ENCODE results near the gene GOT1. TPM values are rescaled to one million over a fixed set of nuclear protein-coding genes. Genes with fewer than 3 reads are reported as not detected.

GOT1 gene
- total RNA-seq, 1 donor from 2014 or later = 37.2 TPM

GRCh38 chr10:99394256-99394655 is 36.2 kb downstream of the GOT1 start:
- no peaks in the 10 kb centered on the region for H3K36me3 Mint-ChIP-seq (ENCODE audit: unreplicated experiment)
- H3K9me3 Mint-ChIP-seq (ENCODE audit: unreplicated experiment) = no peaks in the 10 kb centered on the region
- H3K4me1 Mint-ChIP-seq (ENCODE audit: low read depth, unreplicated experiment) = no peaks in the 10 kb centered on the region
- H3K4me3 Mint-ChIP-seq (ENCODE audit: unreplicated experiment) = no peak overlapping the region
- H3K27ac Mint-ChIP-seq (ENCODE audit: unreplicated experiment) = no peak overlapping the region
- TF ChIP-seq CTCF (IDR thresholded peaks at IDR 0.05; ENCODE audit: partially characterized antibody, unreplicated experiment) = no peak
- no peak for DNase-seq
- no peaks in the 10 kb centered on the region for H3K27me3 Mint-ChIP-seq (ENCODE audit: unreplicated experiment)

GRCh38 chr10:99393683-99394082 is 36.7 kb downstream of the GOT1 start:
- no peak for DNase-seq
- H3K4me3 Mint-ChIP-seq (ENCODE audit: unreplicated experiment) = no peak overlapping the region
- H3K9me3 Mint-ChIP-seq (ENCODE audit: unreplicated experiment) = no peaks in the 10 kb centered on the region
- no peaks in the 10 kb centered on the region for H3K4me1 Mint-ChIP-seq (ENCODE audit: low read depth, unreplicated experiment)
- no peak for TF ChIP-seq CTCF (IDR thresholded peaks at IDR 0.05; ENCODE audit: partially characterized antibody, unreplicated experiment)
- H3K27ac Mint-ChIP-seq (ENCODE audit: unreplicated experiment) = no peak overlapping the region
- H3K36me3 Mint-ChIP-seq (ENCODE audit: unreplicated experiment) = no peaks in the 10 kb centered on the region
- H3K27me3 Mint-ChIP-seq (ENCODE audit: unreplicated experiment) = peaks cover 2% of the 10 kb centered on the region

- H3K27ac Mint-ChIP-seq (ENCODE audit: unreplicated experiment) = no peak overlapping the region
- no peak for DNase-seq
These were observed 37.4 kb downstream of the GOT1 start for GRCh38 chr10:99393036-99393435.

GRCh38 chr10:99391346-99391745 is 39.1 kb downstream of the GOT1 start:
- TF ChIP-seq CTCF (IDR thresholded peaks at IDR 0.05; ENCODE audit: partially characterized antibody, unreplicated experiment) = no peak
- H3K4me3 Mint-ChIP-seq (ENCODE audit: unreplicated experiment) = no peak overlapping the region
- H3K4me1 Mint-ChIP-seq (ENCODE audit: low read depth, unreplicated experiment) = no peaks in the 10 kb centered on the region
- no peaks in the 10 kb centered on the region for H3K36me3 Mint-ChIP-seq (ENCODE audit: unreplicated experiment)
- H3K9me3 Mint-ChIP-seq (ENCODE audit: unreplicated experiment) = no peaks in the 10 kb centered on the region
- no peak for DNase-seq
- H3K27me3 Mint-ChIP-seq (ENCODE audit: unreplicated experiment) = peaks cover 2% of the 10 kb centered on the region
- H3K27ac Mint-ChIP-seq (ENCODE audit: unreplicated experiment) = no peak overlapping the region

More at GRCh38 chr10:99393036-99393435, 37.4 kb downstream of the GOT1 start:
- H3K27me3 Mint-ChIP-seq (ENCODE audit: unreplicated experiment) = peaks cover 2% of the 10 kb centered on the region
- H3K4me3 Mint-ChIP-seq (ENCODE audit: unreplicated experiment) = no peak overlapping the region
- no peaks in the 10 kb centered on the region for H3K9me3 Mint-ChIP-seq (ENCODE audit: unreplicated experiment)
- H3K4me1 Mint-ChIP-seq (ENCODE audit: low read depth, unreplicated experiment) = no peaks in the 10 kb centered on the region
- no peaks in the 10 kb centered on the region for H3K36me3 Mint-ChIP-seq (ENCODE audit: unreplicated experiment)
- TF ChIP-seq CTCF (IDR thresholded peaks at IDR 0.05; ENCODE audit: partially characterized antibody, unreplicated experiment) = no peak

GRCh38 chr10:99389729-99390480 is 40.5 kb downstream of the GOT1 start:
- no peak for TF ChIP-seq CTCF (IDR thresholded peaks at IDR 0.05; ENCODE audit: partially characterized antibody, unreplicated experiment)
- no peaks in the 10 kb centered on the region for H3K9me3 Mint-ChIP-seq (ENCODE audit: unreplicated experiment)
- H3K4me1 Mint-ChIP-seq (ENCODE audit: low read depth, unreplicated experiment) = no peaks in the 10 kb centered on the region
- no peaks in the 10 kb centered on the region for H3K36me3 Mint-ChIP-seq (ENCODE audit: unreplicated experiment)
- no peak overlapping the region for H3K27ac Mint-ChIP-seq (ENCODE audit: unreplicated experiment)
- H3K27me3 Mint-ChIP-seq (ENCODE audit: unreplicated experiment) = peaks cover 2% of the 10 kb centered on the region
- no peak for DNase-seq
- no peak overlapping the region for H3K4me3 Mint-ChIP-seq (ENCODE audit: unreplicated experiment)
